Small intestine (tissue), 7 donors: ENCODE measurements around the gene HYI. TPM values are rescaled to one million over a fixed set of nuclear protein-coding genes. Genes with fewer than 3 reads are reported as not detected.
"Not testable (repeated sequence)": the region's sequence is repeated elsewhere in the genome, so short reads cannot be mapped to it uniquely, and the experiment has no call there.

Source experiments
- DNase-seq, 2 donors: peaks; one replicate each; pipeline versions ENCODE4 v3.0.0 to v3.0.0-alpha.2; 2013
- FAIRE-seq: peaks from 2 replicates; lab custom pipeline; 2012; peaks lifted over from hg19 to GRCh38; lab: Jason Lieb, UNC
- H3K27ac ChIP-seq, 3 donors: one replicate each; pipeline ENCODE4 v1.5.1; 2013; ENCODE audit warnings: low read length in 2 of 3, mild to moderate bottlenecking in 2 of 3, control low read depth in 1 of 3, inconsistent platforms in 1 of 3, low read depth in 1 of 3, moderate library complexity in 1 of 3
- H3K27me3 ChIP-seq, 3 donors: one replicate each; pipeline ENCODE4 v1.6.1; 2013; ENCODE audit warnings: low read length in 3 of 3, inconsistent platforms in 1 of 3; ENCODE audit not compliant: control insufficient read depth in 3 of 3, insufficient read depth in 3 of 3
- H3K36me3 ChIP-seq, 3 donors: one replicate each; pipeline ENCODE4 v1.6.1; 2013; ENCODE audit warnings: low read length in 3 of 3, inconsistent platforms in 1 of 3, low read depth in 1 of 3, mild to moderate bottlenecking in 1 of 3, moderate library complexity in 1 of 3; ENCODE audit not compliant: control insufficient read depth in 3 of 3, insufficient read depth in 2 of 3
- H3K4me1 ChIP-seq, 3 donors: one replicate each; pipeline ENCODE4 v1.6.1; 2013; ENCODE audit warnings: low read length in 2 of 3, inconsistent platforms in 1 of 3, low read depth in 1 of 3, mild to moderate bottlenecking in 1 of 3, moderate library complexity in 1 of 3; ENCODE audit not compliant: control insufficient read depth in 3 of 3, insufficient read depth in 2 of 3
- H3K4me3 ChIP-seq, 3 donors: one replicate each; pipeline ENCODE4 v1.5.1; 2013; ENCODE audit warnings: low read length in 3 of 3, control low read depth in 1 of 3, inconsistent platforms in 1 of 3, low read depth in 1 of 3, mild to moderate bottlenecking in 1 of 3, moderate library complexity in 1 of 3
- H3K9me3 ChIP-seq, 2 donors: one replicate each; pipeline ENCODE4 v1.6.1; 2013; ENCODE audit warnings: low read depth in 1 of 2, low read length in 1 of 2; ENCODE audit not compliant: control insufficient read depth in 2 of 2, insufficient read depth in 1 of 2
- WGBS, 3 donors: extraction: QIAGEN DNeasy Blood & Tissue Kit; methylation state at CpG; one replicate each; pipeline ENCODE4 v1.1.7; 2013; 5-methylcytosine and 5-hydroxymethylcytosine counted together
- polyA plus RNA-seq, 4 donors: library from polyadenylated mRNA; stranded (reverse) in 3 of 4; unstranded in 1 of 4; fragments of 200-250 nt in 3 of 4; fragments of 120-200 nt in 1 of 4; gene quantifications; one replicate each; pipeline versions ENCODE4 v1.2.1 to v1.2.3, GENCODE V29; 2013
- donor health status: healthy with polysubstance abuse.
- donor health status: control.
- donor health status: control.
- donor health status: Bipolar disorder and iron deficiency.
- donor health status: healthy.

HYI gene
- polyA plus RNA-seq, 4 donors: 42.6 to 234 (median 139) TPM

- DNase-seq: peak; percentile 41 to 53
- H3K27me3 ChIP-seq, H3K36me3 ChIP-seq, H3K4me3 ChIP-seq, H3K9me3 ChIP-seq: not testable (repeated sequence)
- Histone ChIP-seq H3K27ac (peak overlapping the region in 1 of 3 donors; percentile 31), H3K4me1 (peaks cover 0 to 26% (median 2%) of the 10 kb centered on the region in 3 donors)
- WGBS, 3 donors: 34 to 55% (median 43%) methylated on average over 4 to 5 of the region's 6 CpGs
- peak; percentile 59 for FAIRE-seq
These were observed 18.9 kb upstream of the HYI start for GRCh38 chr1:43472463-43473151.

GRCh38 chr1:43472087-43472462, 18.3 kb upstream of the HYI start:
- no peaks in the 10 kb centered on the region for H3K36me3 ChIP-seq
- peak overlapping the region in 1 of 3 donors; percentile 31 for H3K27ac ChIP-seq
- H3K4me3 ChIP-seq: no peak overlapping the region
- H3K4me1 ChIP-seq: peaks cover 0 to 27% (median 2%) of the 10 kb centered on the region in 3 donors
- peaks cover 0 to 4% of the 10 kb centered on the region in 2 donors for H3K9me3 ChIP-seq
- H3K27me3 ChIP-seq: no peaks in the 10 kb centered on the region
- no peak for FAIRE-seq
- WGBS, 3 donors: 73 to 88% (median 73%) methylated on average over 5 of the region's 5 CpGs
- no peak for DNase-seq

GRCh38 chr1:43469932-43470331, 16.2 kb upstream of the HYI start:
- WGBS, 3 donors: 65 to 83% (median 74%) methylated on average over 1 of the region's 1 CpG
- Histone ChIP-seq H3K9me3 (peaks cover 0 to 4% of the 10 kb centered on the region in 2 donors), H3K27ac (no peak overlapping the region), H3K4me3 (no peak overlapping the region), H3K27me3 (no peaks in the 10 kb centered on the region), H3K4me1 (peaks cover 4 to 45% (median 5%) of the 10 kb centered on the region in 3 donors), H3K36me3 (no peaks in the 10 kb centered on the region)
- FAIRE-seq (no peak), DNase-seq (no peak)

GRCh38 chr1:43468414-43468813, 14.7 kb upstream of the HYI start:
- no peak for FAIRE-seq
- 71 to 89% (median 86%) methylated on average over 3 of the region's 3 CpGs for WGBS, 3 donors
- Histone ChIP-seq H3K4me3 (no peak overlapping the region), H3K4me1 (peaks cover 4 to 56% (median 5%) of the 10 kb centered on the region in 3 donors), H3K36me3 (no peaks in the 10 kb centered on the region), H3K27me3 (no peaks in the 10 kb centered on the region), H3K9me3 (peaks cover 0 to 4% of the 10 kb centered on the region in 2 donors), H3K27ac (no peak overlapping the region)
- DNase-seq: no peak

- no peak for DNase-seq
These were observed 12.7 kb upstream of the HYI start for GRCh38 chr1:43466403-43466802.

GRCh38 chr1:43465505-43466067, 11.9 kb upstream of the HYI start:
- Histone ChIP-seq H3K27me3 (no peaks in the 10 kb centered on the region), H3K36me3 (no peaks in the 10 kb centered on the region), H3K4me1 (peaks cover 4 to 46% (median 5%) of the 10 kb centered on the region in 3 donors), H3K9me3 (peaks cover 0 to 9% of the 10 kb centered on the region in 2 donors), H3K4me3 (no peak overlapping the region), H3K27ac (peak overlapping the region; percentile 8 to 66 (median 16))
- 36 to 59% (median 49%) methylated on average over 3 of the region's 3 CpGs for WGBS, 3 donors
- FAIRE-seq (no peak), DNase-seq (peak; percentile 59 to 76)

More at GRCh38 chr1:43466403-43466802, 12.7 kb upstream of the HYI start:
- Histone ChIP-seq H3K27ac (peak overlapping the region in 2 of 3 donors; percentile 16 to 66), H3K36me3 (no peaks in the 10 kb centered on the region), H3K4me1 (peaks cover 4 to 47% (median 5%) of the 10 kb centered on the region in 3 donors), H3K9me3 (peaks cover 0 to 7% of the 10 kb centered on the region in 2 donors), H3K4me3 (no peak overlapping the region), H3K27me3 (no peaks in the 10 kb centered on the region)
- WGBS, 3 donors: 52 to 67% (median 63%) methylated on average over 2 of the region's 2 CpGs
- FAIRE-seq: no peak

- no peak overlapping the region for H3K4me3 ChIP-seq
- H3K27me3 ChIP-seq: no peaks in the 10 kb centered on the region
- H3K9me3 ChIP-seq: peaks cover 0 to 9% of the 10 kb centered on the region in 2 donors
- H3K4me1 ChIP-seq: peaks cover 4 to 46% (median 5%) of the 10 kb centered on the region in 3 donors
- H3K27ac ChIP-seq: peak overlapping the region in 1 of 3 donors; percentile 66
- DNase-seq (peak in 1 of 2 donors; percentile 38), FAIRE-seq (no peak)
- H3K36me3 ChIP-seq: no peaks in the 10 kb centered on the region
- WGBS, 3 donors: 65 to 75% (median 73%) methylated on average over 13 of the region's 13 CpGs
These were observed 11.2 kb upstream of the HYI start for GRCh38 chr1:43464681-43465504.

DNA sequence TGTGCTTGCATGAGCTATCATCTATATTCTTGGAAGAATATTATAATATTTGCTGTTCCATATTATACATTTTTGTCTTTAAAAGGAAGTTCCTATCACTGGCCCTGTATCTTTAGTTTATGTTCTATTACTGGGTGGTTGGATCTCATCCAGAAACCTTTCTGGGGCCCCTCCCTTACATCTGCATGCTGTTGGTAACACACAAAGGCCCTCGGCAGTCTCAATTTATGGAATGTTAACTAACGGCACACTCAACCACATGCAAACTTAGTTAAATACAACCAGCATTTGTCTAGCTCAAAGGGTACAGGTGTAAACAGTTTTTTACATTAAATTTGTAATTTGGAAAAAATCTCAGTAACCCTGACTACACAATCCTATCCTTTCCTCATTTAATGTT, 9.7 kb upstream of the HYI start:
- DNase-seq: no peak
- peaks cover 4 to 38% (median 5%) of the 10 kb centered on the region in 3 donors for H3K4me1 ChIP-seq

More for the DNA sequence above, 9.7 kb upstream of the HYI start:
- H3K4me3 ChIP-seq: no peak overlapping the region
- H3K27ac ChIP-seq: no peak overlapping the region
- no peaks in the 10 kb centered on the region for H3K36me3 ChIP-seq
- peaks cover 0 to 8% of the 10 kb centered on the region in 2 donors for H3K9me3 ChIP-seq
- WGBS, 3 donors: 20 to 49% (median 39%) methylated on average over 2 of the region's 2 CpGs
- no peak for FAIRE-seq
- H3K27me3 ChIP-seq: no peaks in the 10 kb centered on the region
